Thyroid gland (tissue), 4 donors: ENCODE results near the gene PTPRT. TPM values are rescaled to one million over a fixed set of nuclear protein-coding genes. Genes with fewer than 3 reads are reported as not detected.

Source experiments
- DNase-seq, 2 donors: peaks; one replicate each; pipeline ENCODE4 v3.0.0-alpha.2; 2019
- H3K27ac ChIP-seq, 3 donors: fragments of 200-600 bp; sonication (generic); 1 replicate in 2 of 3; 2 replicates in 1 of 3; pipeline ENCODE4 v1.5.1; 2016 to 2019; ENCODE audit warnings: mild to moderate bottlenecking in 1 of 3, moderate library complexity in 1 of 3
- H3K27me3 ChIP-seq: fragments of 200-600 bp; sonication (generic); one replicate; pipeline ENCODE4 v1.5.1; 2019
- H3K36me3 ChIP-seq, 2 donors: fragments of 200-600 bp; sonication (generic); one replicate each; pipeline ENCODE4 v1.5.1; 2016 to 2019
- H3K4me1 ChIP-seq, 2 donors: fragments of 200-600 bp; sonication (generic); one replicate each; pipeline ENCODE4 v1.5.1; 2017 to 2019
- H3K4me3 ChIP-seq, 3 donors: fragments of 200-600 bp; sonication (generic); replicated peaks in 1 of 3; 1 replicate in 2 of 3; 2 replicates in 1 of 3; pipeline ENCODE4 v1.5.1; 2016; ENCODE audit warnings: mild to moderate bottlenecking in 1 of 3
- H3K9me3 ChIP-seq: fragments of 200-600 bp; sonication (generic); one replicate; pipeline ENCODE4 v1.5.1; 2017
- CTCF ChIP-seq, 6 experiments: fragments of 200-600 bp in 3 of 6; fragments of 450-650 bp in 3 of 6; sonication (generic) in 3 of 6; IDR thresholded peaks; one replicate each; pipeline ENCODE4 v1.5.1; 2016 to 2019; ENCODE audit warnings: antibody characterized with exemption in 6 of 6, mild to moderate bottlenecking in 2 of 6, inconsistent platforms in 1 of 6, moderate library complexity in 1 of 6
- POLR2A ChIP-seq, 2 donors: fragments of 450-650 bp; IDR thresholded peaks; one replicate each; pipeline ENCODE4 v1.6.1; 2017; ENCODE audit warnings: antibody characterized with exemption in 2 of 2, mild to moderate bottlenecking in 2 of 2, moderate library complexity in 1 of 2
- WGBS, 2 donors: methylation state at CpG; one replicate each; pipeline ENCODE4 v1.1.5; 2017; 5-methylcytosine and 5-hydroxymethylcytosine counted together
- intact Hi-C: fragments of 100-400 bp; cut with DNase I; formaldehyde crosslinking; loops from one replicate; pipeline ENCODE4 v1.15.1; 2023
- total RNA-seq, 4 donors: library from RNA; depleted of rRNA; stranded (reverse); fragments of >200 nt; gene quantifications; one replicate each; pipeline ENCODE4 v1.2.3, GENCODE V29; 2016

Gene PTPRT
- total RNA-seq, 4 donors from 2014 or later: 0.11 to 0.15 TPM; not detected in 2

- no peak overlapping the region for H3K4me3 ChIP-seq
- 89 to 91% methylated on average over 4 of the region's 4 CpGs for WGBS, 2 donors
- H3K27ac ChIP-seq: no peak overlapping the region
- no peak for DNase-seq
- no peaks in the 10 kb centered on the region for H3K4me1 ChIP-seq
- H3K27me3 ChIP-seq: no peaks in the 10 kb centered on the region
- TF ChIP-seq CTCF (IDR thresholded peaks at IDR 0.05) (no peak), POLR2A (IDR thresholded peaks at IDR 0.05) (no peak)
- H3K36me3 ChIP-seq: no peaks in the 10 kb centered on the region
- no peaks in the 10 kb centered on the region for H3K9me3 ChIP-seq
- intact Hi-C loops: no loop called here
Measured at GRCh38 chr20:43205699-43206098, 16.0 kb upstream of the PTPRT start.

- Histone ChIP-seq H3K9me3 (no peaks in the 10 kb centered on the region), H3K4me3 (no peak overlapping the region), H3K36me3 (no peaks in the 10 kb centered on the region), H3K4me1 (no peaks in the 10 kb centered on the region), H3K27me3 (no peaks in the 10 kb centered on the region), H3K27ac (no peak overlapping the region)
- no peak for DNase-seq
- TF ChIP-seq CTCF (IDR thresholded peaks at IDR 0.05): no peak
- TF ChIP-seq POLR2A (IDR thresholded peaks at IDR 0.05): no peak
- WGBS, 2 donors: 85% methylated on average over 6 of the region's 6 CpGs
- intact Hi-C loops: no loop called here
Measured at GRCh38 chr20:43202100-43202499, 12.4 kb upstream of the PTPRT start.

- intact Hi-C loops: no loop called here
- Histone ChIP-seq H3K9me3 (no peaks in the 10 kb centered on the region), H3K36me3 (no peaks in the 10 kb centered on the region), H3K4me3 (no peak overlapping the region), H3K27me3 (no peaks in the 10 kb centered on the region), H3K4me1 (no peaks in the 10 kb centered on the region), H3K27ac (no peak overlapping the region)
- no peak for DNase-seq
- no peak for TF ChIP-seq POLR2A (IDR thresholded peaks at IDR 0.05)
- no peak for TF ChIP-seq CTCF (IDR thresholded peaks at IDR 0.05)
- 59 to 62% methylated on average over 4 of the region's 4 CpGs for WGBS, 2 donors
Measured at GRCh38 chr20:43198607-43199006, 8.9 kb upstream of the PTPRT start.

GRCh38 chr20:43196243-43196642 lies 6.5 kb upstream of the PTPRT start:
- Histone ChIP-seq H3K9me3 (no peaks in the 10 kb centered on the region), H3K4me3 (no peak overlapping the region), H3K27ac (no peak overlapping the region), H3K36me3 (no peaks in the 10 kb centered on the region), H3K4me1 (no peaks in the 10 kb centered on the region), H3K27me3 (no peaks in the 10 kb centered on the region)
- no peak for DNase-seq
- intact Hi-C loops: no loop called here
- TF ChIP-seq CTCF (IDR thresholded peaks at IDR 0.05): no peak
- TF ChIP-seq POLR2A (IDR thresholded peaks at IDR 0.05): no peak
- WGBS, 2 donors: 78 to 81% methylated on average over 3 of the region's 3 CpGs

- WGBS, 2 donors: 83 to 85% methylated on average over 9 of the region's 9 CpGs
- H3K27me3 ChIP-seq: no peaks in the 10 kb centered on the region
- TF ChIP-seq CTCF (IDR thresholded peaks at IDR 0.05): no peak
- no peak for TF ChIP-seq POLR2A (IDR thresholded peaks at IDR 0.05)
Measured at GRCh38 chr20:43194137-43194536, 4.4 kb upstream of the PTPRT start.

More at GRCh38 chr20:43194137-43194536, 4.4 kb upstream of the PTPRT start:
- H3K9me3 ChIP-seq: no peaks in the 10 kb centered on the region
- no peak overlapping the region for H3K27ac ChIP-seq
- no peak for DNase-seq
- intact Hi-C loops: no loop called here
- no peaks in the 10 kb centered on the region for H3K36me3 ChIP-seq
- no peak overlapping the region for H3K4me3 ChIP-seq
- H3K4me1 ChIP-seq: no peaks in the 10 kb centered on the region
